Fibroblast of skin of left quadriceps (primary cell): ENCODE measurements around the gene PRICKLE2.

Experiments
- DNase-seq, 2 experiments: peaks; one replicate each; pipeline ENCODE4 v3.0.0-alpha.2; 2013; ENCODE audit warnings: low read depth in 2 of 2

Gene PRICKLE2

GRCh38 chr3:64133987-64134386, 91.3 kb downstream of the PRICKLE2 start:
- no peak for DNase-seq

- DNase-seq: no peak
Measured at GRCh38 chr3:64133272-64133671, 92.0 kb downstream of the PRICKLE2 start.

GRCh38 chr3:64131725-64132469, 93.4 kb downstream of the PRICKLE2 start:
- DNase-seq: no peak

- DNase-seq: no peak
Measured at GRCh38 chr3:64130436-64130835, 94.8 kb downstream of the PRICKLE2 start.

GRCh38 chr3:64129581-64129980, 95.7 kb downstream of the PRICKLE2 start:
- no peak for DNase-seq

- DNase-seq: no peak
Measured at GRCh38 chr3:64129106-64129505, 96.2 kb downstream of the PRICKLE2 start.

GRCh38 chr3:64125561-64125960, 99.7 kb downstream of the PRICKLE2 start:
- DNase-seq: no peak

GRCh38 chr3:64123931-64124330, 101.3 kb downstream of the PRICKLE2 start:
- DNase-seq: no peak

GRCh38 chr3:64122476-64122875, 102.8 kb downstream of the PRICKLE2 start:
- DNase-seq: no peak

GRCh38 chr3:64121750-64122311, 103.4 kb downstream of the PRICKLE2 start:
- no peak for DNase-seq

GRCh38 chr3:64120876-64121275, 104.4 kb downstream of the PRICKLE2 start:
- no peak for DNase-seq

GRCh38 chr3:64117483-64117882, 107.8 kb downstream of the PRICKLE2 start:
- no peak for DNase-seq

GRCh38 chr3:64114651-64115050, 110.6 kb downstream of the PRICKLE2 start:
- no peak for DNase-seq

GRCh38 chr3:64111872-64112271, 113.4 kb downstream of the PRICKLE2 start:
- DNase-seq: no peak

GRCh38 chr3:64111083-64111482, 114.2 kb downstream of the PRICKLE2 start:
- no peak for DNase-seq

GRCh38 chr3:64110071-64110470, 115.2 kb downstream of the PRICKLE2 start:
- no peak for DNase-seq

GRCh38 chr3:64109438-64109837, 115.8 kb downstream of the PRICKLE2 start:
- no peak for DNase-seq

GRCh38 chr3:64108784-64109317, 116.4 kb downstream of the PRICKLE2 start:
- no peak for DNase-seq

- no peak for DNase-seq
Measured at GRCh38 chr3:64108231-64108630, 117.0 kb downstream of the PRICKLE2 start.

- DNase-seq: no peak
Measured at GRCh38 chr3:64107190-64107589, 118.1 kb downstream of the PRICKLE2 start.

- no peak for DNase-seq
Measured at GRCh38 chr3:64105816-64106215, 119.5 kb downstream of the PRICKLE2 start.

- DNase-seq: no peak
Measured at GRCh38 chr3:64104691-64105111, 120.6 kb downstream of the PRICKLE2 start.

GRCh38 chr3:64104006-64104405, 121.3 kb downstream of the PRICKLE2 start:
- no peak for DNase-seq
